Transverse colon (tissue), 4 donors: ENCODE data around the gene RMND5A.

Experiments
- CTCF ChIP-seq, 5 experiments: fragments of 200-600 bp in 3 of 5; fragments of 450-650 bp in 2 of 5; sonication (generic) in 3 of 5; IDR thresholded peaks; 1 replicate in 2 of 5; 2 replicates in 3 of 5; pipeline ENCODE4 v1.5.1; 2016 to 2017; ENCODE audit warnings: antibody characterized with exemption in 5 of 5, inconsistent platforms in 3 of 5, mild to moderate bottlenecking in 2 of 5, moderate library complexity in 1 of 5
- POLR2A ChIP-seq: fragments of 450-650 bp; IDR thresholded peaks from one replicate; pipeline ENCODE4 v1.6.1; 2016; ENCODE audit warnings: antibody characterized with exemption, mild to moderate bottlenecking, moderate library complexity
- POLR2AphosphoS5 ChIP-seq, 3 donors: sonication (generic); formaldehyde crosslinking; IDR thresholded peaks; one replicate each; pipeline ENCODE4 v1.6.1; 2016; ENCODE audit warnings: antibody characterized with exemption in 3 of 3

- TF ChIP-seq CTCF (IDR thresholded peaks at IDR 0.05) (no peak), POLR2A (no peak), POLR2AphosphoS5 (IDR thresholded peaks at IDR 0.05) (no peak)
Measured at GRCh38 chr2:86809481-86810121, 89.5 kb downstream of the RMND5A start.
